Loucy (cell line): ENCODE measurements around the gene INSYN2B.

ENCODE experiments used
- H2AFZ ChIP-seq: fragments of 200-600 bp; sonication (generic); 2 replicates; pipeline ENCODE4 v1.6.0; 2016; ENCODE audit warnings: antibody characterized with exemption, mild to moderate bottlenecking, low read length, moderate library complexity
- H3F3A ChIP-seq: fragments of 200-600 bp; 2 replicates; pipeline ENCODE4 v1.6.0; 2016; ENCODE audit warnings: antibody characterized with exemption, low read depth, mild to moderate bottlenecking
- H3K27me3 ChIP-seq: fragments of 200-600 bp; sonication (generic); 2 replicates; pipeline ENCODE4 v1.6.1; 2014; ENCODE audit warnings: low read length, mild to moderate bottlenecking; ENCODE audit not compliant: insufficient read depth, poor library complexity, severe bottlenecking
- H3K36me3 ChIP-seq: fragments of 200-600 bp; sonication (generic); 2 replicates; pipeline ENCODE4 v1.6.1; 2016; ENCODE audit warnings: low read length; ENCODE audit not compliant: insufficient read depth
- H3K4me1 ChIP-seq: fragments of 200-600 bp; sonication (generic); 2 replicates; pipeline ENCODE4 v1.5.1; 2014; ENCODE audit warnings: low read length, mild to moderate bottlenecking; ENCODE audit not compliant: insufficient read depth, poor library complexity, severe bottlenecking
- H3K4me2 ChIP-seq: fragments of 200-600 bp; sonication (generic); 2 replicates; pipeline ENCODE4 v1.6.0; 2014; ENCODE audit warnings: antibody characterized with exemption, low read length, low read depth, mild to moderate bottlenecking; ENCODE audit not compliant: poor library complexity, severe bottlenecking
- H3K4me3 ChIP-seq: fragments of 200-600 bp; sonication (generic); 2 replicates; pipeline ENCODE4 v1.5.1; 2014; ENCODE audit warnings: low read length, mild to moderate bottlenecking, mixed read lengths; ENCODE audit not compliant: poor library complexity, severe bottlenecking
- H3K79me2 ChIP-seq: fragments of 200-600 bp; sonication (generic); 2 replicates; pipeline ENCODE4 v1.6.1; 2014; ENCODE audit warnings: low read length; ENCODE audit not compliant: insufficient read depth
- H3K9ac ChIP-seq: fragments of 200-600 bp; sonication (generic); 2 replicates; pipeline ENCODE4 v1.6.0; 2014; ENCODE audit warnings: mild to moderate bottlenecking, low read depth, low read length, moderate library complexity; ENCODE audit not compliant: poor library complexity, severe bottlenecking
- H3K9me2 ChIP-seq: fragments of 200-600 bp; sonication (generic); replicated peaks from 2 replicates; pipeline ENCODE4 v1.6.1; 2016; ENCODE audit warnings: low read depth, low read length, mixed read lengths
- H3K9me3 ChIP-seq: fragments of 200-600 bp; sonication (generic); 2 replicates; pipeline ENCODE4 v1.6.1; 2014; ENCODE audit warnings: mild to moderate bottlenecking, antibody characterized with exemption, low read length, low read depth; ENCODE audit not compliant: insufficient read depth
- H4K20me1 ChIP-seq: fragments of 200-600 bp; sonication (generic); 2 replicates; pipeline ENCODE4 v1.6.0; 2014; ENCODE audit warnings: antibody characterized with exemption, low read length, mild to moderate bottlenecking; ENCODE audit not compliant: insufficient read depth, poor library complexity, severe bottlenecking
- EZH2phosphoT487 ChIP-seq: fragments of 200-600 bp; IDR thresholded peaks from 2 replicates; pipeline ENCODE4 v1.6.1; 2018; ENCODE audit warnings: antibody characterized with exemption, mild to moderate bottlenecking, moderate library complexity, borderline replicate concordance
- TF ChIP-seq, protein P1 (sequence below): fragments of 200-600 bp; sonication (generic); conservative IDR thresholded peaks from 2 replicates; pipeline ENCODE4 v1.5.1; 2014; ENCODE audit warnings: mild to moderate bottlenecking, antibody characterized with exemption, low read length

The INSYN2B gene

DNA sequence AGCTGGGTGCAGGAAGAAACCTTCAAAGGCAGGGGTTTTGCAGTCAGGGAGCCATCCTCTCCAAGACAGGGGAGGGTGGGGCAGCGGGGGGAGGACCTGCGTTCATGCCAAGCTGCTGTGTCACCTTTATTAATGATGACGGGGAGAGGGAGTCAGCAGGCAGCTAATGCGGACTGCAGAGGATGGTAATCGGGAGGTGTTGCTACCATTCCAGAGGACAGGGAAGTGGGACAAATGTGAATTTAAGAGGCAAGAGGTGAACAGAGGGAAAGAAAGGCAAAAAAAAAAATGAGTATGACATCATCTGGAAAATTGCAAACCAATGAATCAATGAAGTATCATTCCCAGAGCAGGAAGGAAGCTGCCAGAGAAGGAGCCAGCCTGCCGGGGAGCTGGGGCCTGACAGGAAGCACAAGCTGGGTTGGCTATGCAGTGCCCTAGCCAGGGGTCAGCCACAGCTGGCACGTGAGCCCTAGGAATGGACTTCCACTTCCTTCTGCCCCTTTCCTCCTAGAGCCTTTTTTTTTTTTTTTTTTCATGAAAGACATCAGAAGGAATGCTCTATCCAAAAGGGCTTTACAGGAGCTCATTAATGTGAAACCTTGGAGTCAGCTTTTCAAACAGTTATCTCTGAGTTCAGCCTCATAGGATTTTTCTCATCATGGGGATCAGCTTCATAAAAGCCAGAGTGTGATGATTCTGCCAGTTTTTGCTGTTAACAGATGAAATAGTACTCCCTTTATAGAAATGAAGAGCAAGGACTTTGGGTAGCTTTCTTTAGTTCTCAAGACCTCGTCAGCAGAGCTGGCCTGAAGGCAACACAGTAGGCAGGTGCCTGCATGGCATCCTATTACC lies 9.2 kb downstream of the INSYN2B start:
- H3K36me3 ChIP-seq = no peaks in the 10 kb centered on the region; the same call in 1 of the 2 replicates
- H3K27me3 ChIP-seq = no peaks in the 10 kb centered on the region
- no peaks in the 10 kb centered on the region for H3K4me1 ChIP-seq
- H3K4me2 ChIP-seq = no peak overlapping the region
- H3K4me3 ChIP-seq = no peak overlapping the region
- no peaks in the 10 kb centered on the region for H3K79me2 ChIP-seq
- no peaks in the 10 kb centered on the region for H3K9me3 ChIP-seq
- no peak overlapping the region for H2AFZ ChIP-seq
- H4K20me1 ChIP-seq = no peaks in the 10 kb centered on the region
- no peaks in the 10 kb centered on the region for H3K9me2 ChIP-seq
- no peaks in the 10 kb centered on the region for H3F3A ChIP-seq
- TF ChIP-seq, protein P1, sequence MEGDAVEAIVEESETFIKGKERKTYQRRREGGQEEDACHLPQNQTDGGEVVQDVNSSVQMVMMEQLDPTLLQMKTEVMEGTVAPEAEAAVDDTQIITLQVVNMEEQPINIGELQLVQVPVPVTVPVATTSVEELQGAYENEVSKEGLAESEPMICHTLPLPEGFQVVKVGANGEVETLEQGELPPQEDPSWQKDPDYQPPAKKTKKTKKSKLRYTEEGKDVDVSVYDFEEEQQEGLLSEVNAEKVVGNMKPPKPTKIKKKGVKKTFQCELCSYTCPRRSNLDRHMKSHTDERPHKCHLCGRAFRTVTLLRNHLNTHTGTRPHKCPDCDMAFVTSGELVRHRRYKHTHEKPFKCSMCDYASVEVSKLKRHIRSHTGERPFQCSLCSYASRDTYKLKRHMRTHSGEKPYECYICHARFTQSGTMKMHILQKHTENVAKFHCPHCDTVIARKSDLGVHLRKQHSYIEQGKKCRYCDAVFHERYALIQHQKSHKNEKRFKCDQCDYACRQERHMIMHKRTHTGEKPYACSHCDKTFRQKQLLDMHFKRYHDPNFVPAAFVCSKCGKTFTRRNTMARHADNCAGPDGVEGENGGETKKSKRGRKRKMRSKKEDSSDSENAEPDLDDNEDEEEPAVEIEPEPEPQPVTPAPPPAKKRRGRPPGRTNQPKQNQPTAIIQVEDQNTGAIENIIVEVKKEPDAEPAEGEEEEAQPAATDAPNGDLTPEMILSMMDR = no peak
- TF ChIP-seq EZH2phosphoT487 = no peak
- H3K9ac ChIP-seq = no peak overlapping the region

DNA sequence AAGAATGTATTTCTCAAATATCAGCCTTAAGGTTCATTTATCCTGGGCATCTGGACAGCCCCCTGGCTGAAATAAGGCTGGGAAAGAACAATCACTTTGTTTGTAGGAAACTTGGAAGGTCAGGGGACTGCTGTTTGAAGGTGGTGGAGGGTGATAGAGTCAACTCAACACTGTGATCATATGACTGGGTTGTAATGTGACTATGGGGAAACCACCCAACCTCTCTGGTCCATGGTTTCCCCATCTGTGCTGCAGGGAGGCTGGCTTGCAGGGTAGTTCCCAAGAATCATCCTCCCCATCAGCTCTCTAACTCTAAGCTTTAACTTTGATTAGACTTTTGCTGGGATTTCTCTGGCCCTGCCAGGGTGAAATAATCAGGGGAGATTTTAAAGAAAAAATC lies 10.0 kb downstream of the INSYN2B start:
- Histone ChIP-seq H3K9me3 (no peaks in the 10 kb centered on the region), H3K27me3 (no peaks in the 10 kb centered on the region), H2AFZ (no peak overlapping the region), H3K9me2 (no peaks in the 10 kb centered on the region), H3F3A (no peaks in the 10 kb centered on the region), H3K36me3 (no peaks in the 10 kb centered on the region; the same call in 1 of the 2 replicates), H3K4me3 (no peak overlapping the region), H4K20me1 (no peaks in the 10 kb centered on the region), H3K79me2 (no peaks in the 10 kb centered on the region), H3K9ac (no peak overlapping the region), H3K4me1 (no peaks in the 10 kb centered on the region), H3K4me2 (no peak overlapping the region)
- TF ChIP-seq, protein P1 = no peak
- no peak for TF ChIP-seq EZH2phosphoT487

DNA sequence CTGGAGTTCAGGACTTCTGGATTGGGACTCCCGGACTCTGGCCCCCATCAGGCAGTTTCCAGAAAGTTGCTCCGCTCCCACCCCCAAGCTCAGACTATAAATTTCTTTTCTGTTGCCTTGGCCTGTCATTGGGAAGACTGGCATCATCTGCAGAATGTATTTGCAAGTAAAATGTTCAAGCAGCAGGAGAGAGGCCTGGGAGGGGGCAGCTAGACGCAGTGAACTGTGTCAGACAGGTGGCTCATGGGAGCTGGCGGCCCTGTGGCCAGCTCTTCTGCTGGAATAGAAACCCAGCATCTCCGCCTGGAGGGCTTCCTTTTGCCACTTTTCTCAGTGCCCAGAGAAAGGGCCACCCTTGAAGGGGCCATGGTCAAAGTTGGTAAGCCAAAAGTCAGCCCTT lies 16.0 kb downstream of the INSYN2B start:
- Histone ChIP-seq H3K9me3 (no peaks in the 10 kb centered on the region), H2AFZ (no peak overlapping the region), H3K36me3 (no peaks in the 10 kb centered on the region; the same call in 1 of the 2 replicates), H3K4me1 (no peaks in the 10 kb centered on the region), H4K20me1 (no peaks in the 10 kb centered on the region), H3K9ac (no peak overlapping the region), H3K79me2 (no peaks in the 10 kb centered on the region), H3K9me2 (no peaks in the 10 kb centered on the region), H3K27me3 (no peaks in the 10 kb centered on the region), H3F3A (no peaks in the 10 kb centered on the region), H3K4me2 (no peak overlapping the region), H3K4me3 (no peak overlapping the region)
- TF ChIP-seq, protein P1 = no peak
- TF ChIP-seq EZH2phosphoT487 = no peak
